HL-60 (cell line): Measurements from ENCODE around the gene PHC2.

ENCODE experiments used
- DNase-seq, 2 experiments: peaks; one replicate each; pipeline ENCODE4 v3.0.0-alpha.2; 2010 to 2020; ENCODE audit warnings: low read depth in 1 of 2, low spot score in 1 of 2
- H3K27ac ChIP-seq: fragments of 250-450 bp; sonication (Bioruptor Pico); replicated peaks from 2 replicates; pipeline ENCODE4 v1.5.1; 2020; ENCODE audit warnings: mild to moderate bottlenecking, moderate library complexity
- H3K27me3 ChIP-seq: fragments of 250-450 bp; sonication (Bioruptor Pico); 2 replicates; pipeline ENCODE4 v1.5.1; 2021; ENCODE audit warnings: mild to moderate bottlenecking, moderate library complexity; ENCODE audit not compliant: insufficient read depth, poor library complexity, severe bottlenecking
- H3K4me3 ChIP-seq: replicated peaks from 2 replicates; pipeline ENCODE4 v1.5.1; 2011; ENCODE audit warnings: mild to moderate bottlenecking, control low read depth, low read length; ENCODE audit not compliant: insufficient read depth
- CTCF ChIP-seq: IDR thresholded peaks from one replicate; pipeline ENCODE4 v1.5.1; 2011; ENCODE audit warnings: low read length, control low read depth, inconsistent platforms; ENCODE audit not compliant: insufficient read depth
- GABPA ChIP-seq: IDR thresholded peaks from 2 replicates; pipeline ENCODE4 v1.6.1; 2012; ENCODE audit warnings: low read depth
- POLR2AphosphoS5 ChIP-seq: IDR thresholded peaks from 2 replicates; pipeline ENCODE4 v1.6.1; 2012; ENCODE audit warnings: low read depth
- REST ChIP-seq: IDR thresholded peaks from 2 replicates; pipeline ENCODE4 v1.6.1; 2012; ENCODE audit warnings: low read depth; ENCODE audit not compliant: insufficient replicate concordance
- SPI1 ChIP-seq: IDR thresholded peaks from 2 replicates; pipeline ENCODE4 v1.6.1; 2012; ENCODE audit warnings: low read depth, mild to moderate bottlenecking, borderline replicate concordance

Gene PHC2

GRCh38 chr1:33319186-33319948 lies 111.5 kb downstream of the PHC2 start:
- Histone ChIP-seq H3K27ac (no peak overlapping the region), H3K27me3 (peaks cover 10% of the 10 kb centered on the region), H3K4me3 (no peak overlapping the region)
- TF ChIP-seq REST (no peak), GABPA (no peak), SPI1 (no peak), POLR2AphosphoS5 (no peak), CTCF (no peak)
- DNase-seq = no peak

- no peak overlapping the region for H3K4me3 ChIP-seq
- no peak overlapping the region for H3K27ac ChIP-seq
- no peak for DNase-seq
- TF ChIP-seq CTCF = no peak
- no peak for TF ChIP-seq SPI1
- no peak for TF ChIP-seq REST
- H3K27me3 ChIP-seq = peaks cover 10% of the 10 kb centered on the region
Measured at GRCh38 chr1:33317946-33318345, 112.9 kb downstream of the PHC2 start.

GRCh38 chr1:33317354-33317753 lies 113.5 kb downstream of the PHC2 start:
- H3K27ac ChIP-seq = no peak overlapping the region
- TF ChIP-seq REST (no peak), CTCF (no peak), POLR2AphosphoS5 (no peak)
- H3K4me3 ChIP-seq = no peak overlapping the region
- no peak for DNase-seq
- peaks cover 10% of the 10 kb centered on the region for H3K27me3 ChIP-seq
